Aorta (tissue), 5 donors: Measurements from ENCODE around the gene SLC22A12. TPM values are rescaled to one million over a fixed set of nuclear protein-coding genes. Genes with fewer than 3 reads are reported as not detected.

Source experiments
- ATAC-seq: fragments of 200-7000 bp; cut with Tn5 transposase; one replicate; pipeline ENCODE4 v1.9.1; 2022; ENCODE audit warnings: moderate library complexity; ENCODE audit not compliant: low FRiP score
- DNase-seq, 2 donors: peaks; one replicate each; pipeline ENCODE4 v3.0.0-alpha.2; 2020
- H3K27ac ChIP-seq, 2 donors: one replicate each; pipeline ENCODE4 v1.5.1; 2013; ENCODE audit warnings: low read length in 2 of 2, mild to moderate bottlenecking in 2 of 2, moderate library complexity in 2 of 2, control low read depth in 1 of 2, inconsistent platforms in 1 of 2, low read depth in 1 of 2
- H3K27me3 ChIP-seq, 2 donors: one replicate each; pipeline ENCODE4 v1.6.1; 2013; ENCODE audit warnings: control low read depth in 1 of 2, low read length in 1 of 2, mild to moderate bottlenecking in 1 of 2, moderate library complexity in 1 of 2; ENCODE audit not compliant: insufficient read depth in 2 of 2, control insufficient read depth in 1 of 2
- H3K36me3 ChIP-seq, 2 donors: one replicate each; pipeline ENCODE4 v1.6.1; 2013; ENCODE audit warnings: control low read depth in 1 of 2, low read length in 1 of 2, mild to moderate bottlenecking in 1 of 2; ENCODE audit not compliant: insufficient read depth in 2 of 2, control insufficient read depth in 1 of 2
- H3K4me1 ChIP-seq, 2 donors: one replicate each; pipeline ENCODE4 v1.6.1; 2013; ENCODE audit warnings: low read length in 2 of 2, control low read depth in 1 of 2, mild to moderate bottlenecking in 1 of 2, moderate library complexity in 1 of 2; ENCODE audit not compliant: insufficient read depth in 2 of 2, control insufficient read depth in 1 of 2
- H3K4me3 ChIP-seq, 2 donors: one replicate each; pipeline ENCODE4 v1.5.1; 2013; ENCODE audit warnings: low read length in 2 of 2, control low read depth in 1 of 2, mild to moderate bottlenecking in 1 of 2
- H3K9me3 ChIP-seq: one replicate; pipeline ENCODE4 v1.6.1; 2013; ENCODE audit warnings: mild to moderate bottlenecking, low read length; ENCODE audit not compliant: control insufficient read depth
- WGBS, 2 donors: extraction: QIAGEN DNeasy Blood & Tissue Kit; methylation state at CpG; one replicate each; pipeline ENCODE4 v1.1.7; 2013; 5-methylcytosine and 5-hydroxymethylcytosine counted together
- intact Hi-C, 2 donors: fragments of 100-400 bp; cut with DNase I; formaldehyde crosslinking; loops; one replicate each; pipeline versions ENCODE4 v1.14.2 to v1.15.0; 2022
- polyA plus RNA-seq, 2 donors: library from polyadenylated mRNA; stranded (reverse); fragments of 200-250 nt; gene quantifications; one replicate each; pipeline ENCODE4 v1.2.3, GENCODE V29; 2013
- total RNA-seq, 2 donors: library from RNA; stranded (reverse); fragmentation: NEBNext Ultra II Directional; extraction: Animal tissue kit (Norgen Biotek cat#: 25700); gene quantifications; one replicate each; pipeline ENCODE4 v1.2.1, GENCODE V29; 2021
- donor health status: healthy with polysubstance abuse.
- donor health status: Bipolar disorder and iron deficiency.
- donor health status: DM: no; HTN: no; CAD: no.
- donor health status: DM: no; HTN: no; CAD: no.
- donor health status: DM: yes; HTN: yes; CAD: no.

Gene SLC22A12
- total and polyA plus RNA-seq, 4 donors, result not detected

GRCh38 chr11:64631675-64632074 is 40.7 kb downstream of the SLC22A12 start:
- DNase-seq (no peak), ATAC-seq (no peak)
- Histone ChIP-seq H3K27ac (no peak overlapping the region), H3K9me3 (no peaks in the 10 kb centered on the region), H3K4me1 (no peaks in the 10 kb centered on the region), H3K36me3 (peaks cover 0 to 4% of the 10 kb centered on the region in 2 donors), H3K27me3 (no peaks in the 10 kb centered on the region), H3K4me3 (no peak overlapping the region)
- intact Hi-C loops, result no loop called here
- 92 to 94% methylated on average over 4 of the region's 4 CpGs for WGBS, 2 donors

DNA sequence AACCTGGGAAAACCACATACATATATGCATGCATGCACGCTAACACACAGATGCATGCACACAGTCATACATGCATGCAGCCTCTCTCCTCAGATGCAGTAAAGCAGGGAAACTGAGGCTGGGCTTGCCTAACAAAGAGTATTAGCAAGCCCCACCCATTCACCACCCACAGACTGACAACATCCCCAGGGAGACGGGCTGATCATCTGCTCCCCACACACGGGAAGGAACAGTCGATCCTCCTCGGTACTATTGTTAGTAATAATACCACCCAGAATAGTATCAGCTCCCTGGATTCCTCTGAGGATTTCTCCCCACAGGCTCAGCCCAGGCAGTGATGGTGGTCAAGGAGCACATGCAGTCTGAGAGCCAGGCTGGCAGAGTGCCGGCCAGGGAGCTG is 41.2 kb downstream of the SLC22A12 start:
- Histone ChIP-seq H3K36me3 (peaks cover 0 to 4% of the 10 kb centered on the region in 2 donors), H3K27me3 (no peaks in the 10 kb centered on the region), H3K4me3 (no peak overlapping the region), H3K9me3 (no peaks in the 10 kb centered on the region), H3K27ac (no peak overlapping the region), H3K4me1 (no peaks in the 10 kb centered on the region)
- ATAC-seq, result no peak
- DNase-seq, result no peak
- WGBS, 2 donors, result 80 to 84% methylated on average over 6 of the region's 6 CpGs
- intact Hi-C loops, result no loop called here

- Histone ChIP-seq H3K9me3 (no peaks in the 10 kb centered on the region), H3K4me1 (no peaks in the 10 kb centered on the region), H3K27me3 (no peaks in the 10 kb centered on the region), H3K4me3 (no peak overlapping the region), H3K36me3 (peaks cover 0 to 3% of the 10 kb centered on the region in 2 donors), H3K27ac (no peak overlapping the region)
- DNase-seq (no peak), ATAC-seq (no peak)
- 92% methylated on average over 10 of the region's 10 CpGs for WGBS, 2 donors
- intact Hi-C loops, result no loop called here
Measured at GRCh38 chr11:64632654-64633053, 41.6 kb downstream of the SLC22A12 start.

DNA sequence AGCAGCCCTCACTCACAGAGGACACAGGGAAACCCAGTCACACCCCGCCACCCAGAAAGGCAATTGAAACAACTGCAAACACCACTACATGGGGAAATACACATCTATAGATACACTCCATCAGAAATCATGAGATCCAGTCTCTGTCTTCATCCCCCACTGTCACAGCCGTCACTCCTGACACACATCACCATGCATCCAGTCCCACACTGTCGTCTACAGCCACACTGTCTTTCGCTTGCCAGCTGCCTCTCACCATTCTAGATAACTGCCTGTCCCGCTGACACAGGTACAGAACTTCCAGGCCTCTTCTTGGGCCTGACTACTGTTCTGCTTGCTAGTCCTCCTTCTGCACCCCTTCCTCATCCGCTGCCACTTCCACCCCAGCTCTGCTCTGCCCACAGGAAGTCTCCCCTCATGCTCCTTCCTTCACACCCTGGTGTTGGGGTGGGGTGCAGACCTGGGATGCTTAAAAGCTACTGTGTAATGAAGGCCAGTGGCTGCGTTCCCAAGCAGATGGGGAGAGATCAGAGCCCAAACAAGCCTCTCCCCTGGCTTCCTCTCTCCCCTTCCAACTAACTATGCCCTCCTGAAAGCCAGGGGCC is 42.6 kb downstream of the SLC22A12 start:
- ATAC-seq, result no peak
- Histone ChIP-seq H3K27ac (no peak overlapping the region), H3K4me3 (no peak overlapping the region), H3K9me3 (no peaks in the 10 kb centered on the region), H3K4me1 (no peaks in the 10 kb centered on the region), H3K27me3 (no peaks in the 10 kb centered on the region), H3K36me3 (peaks cover 0 to 2% of the 10 kb centered on the region in 2 donors)
- no peak for DNase-seq
- WGBS, 2 donors, result 89 to 91% methylated on average over 7 of the region's 7 CpGs
- intact Hi-C loops, result no loop called here

DNA sequence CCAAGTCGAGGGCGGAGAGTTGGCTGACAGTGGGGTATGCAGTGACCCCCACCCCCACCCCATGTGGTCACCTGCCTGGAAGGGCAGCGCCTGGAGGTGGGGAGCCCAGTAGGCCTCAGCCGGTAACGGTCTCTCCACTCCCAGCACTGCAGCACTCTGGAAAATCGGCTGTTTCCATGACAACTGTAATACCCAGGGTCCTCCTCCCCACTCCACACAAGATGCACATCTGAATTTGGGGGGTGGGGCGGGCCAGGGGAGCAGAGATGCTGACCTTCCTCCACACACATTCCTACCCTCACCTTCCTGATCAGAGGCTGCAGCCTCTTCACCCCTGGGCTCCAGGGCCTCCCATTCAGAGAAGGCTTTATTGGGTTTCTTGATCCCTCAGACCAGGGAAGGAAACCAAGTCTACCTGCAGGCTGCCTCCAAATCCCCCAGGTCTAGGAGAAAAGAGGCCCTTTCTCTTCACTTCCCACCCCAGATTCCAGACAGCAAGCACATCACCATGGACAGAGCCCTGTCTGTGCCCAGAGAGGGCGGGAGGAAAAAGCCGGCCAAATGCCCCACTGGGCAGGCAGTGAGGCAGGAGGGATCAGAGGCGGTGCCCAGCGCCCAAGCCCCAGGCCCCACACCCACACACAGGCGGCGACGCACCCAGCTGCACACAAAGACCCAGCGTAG is 46.5 kb downstream of the SLC22A12 start:
- no peak overlapping the region for H3K4me3 ChIP-seq
- ATAC-seq, result peak; percentile 12
- H3K27ac ChIP-seq, result no peak overlapping the region

DNA sequence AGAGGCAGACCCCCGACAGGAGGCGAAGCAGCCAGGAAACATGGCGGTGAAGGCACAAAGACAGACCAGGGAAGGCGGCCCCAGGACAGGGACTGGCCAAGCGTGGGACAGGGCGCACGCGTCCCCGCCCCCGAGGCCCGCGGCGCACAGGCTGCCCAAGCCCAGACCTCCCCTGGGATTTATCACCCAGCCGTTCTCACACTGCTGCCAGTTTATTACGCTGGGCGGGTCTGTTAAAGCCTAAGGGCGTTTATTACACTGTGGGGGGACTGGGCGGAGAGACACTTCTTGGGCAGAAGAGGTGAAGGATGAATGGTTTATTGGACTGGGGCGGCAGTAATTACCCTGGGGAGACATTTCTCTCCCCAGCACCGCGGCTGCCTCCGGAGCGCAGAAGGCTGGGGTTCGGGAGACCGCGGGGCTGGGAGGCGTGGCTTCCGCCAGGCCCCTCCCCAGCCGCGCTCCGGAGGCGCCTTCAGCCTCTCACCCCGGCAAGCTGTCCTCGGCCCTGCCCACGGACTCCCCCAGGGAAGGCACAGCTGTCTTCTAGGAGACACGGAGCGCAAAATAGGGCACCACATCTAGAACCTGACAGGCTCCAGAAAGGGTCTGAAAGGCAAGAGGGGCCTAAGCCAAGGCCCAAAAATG is 47.1 kb downstream of the SLC22A12 start:
- H3K9me3 ChIP-seq, result no peaks in the 10 kb centered on the region
- DNase-seq (no peak), ATAC-seq (peak; percentile 29)
- no peaks in the 10 kb centered on the region for H3K4me1 ChIP-seq
- WGBS, 2 donors, result 11 to 12% methylated on average over 30 to 37 of the region's 37 CpGs
- H3K27ac ChIP-seq, result no peak overlapping the region
- no peak overlapping the region for H3K4me3 ChIP-seq
- peaks cover 0 to 2% of the 10 kb centered on the region in 2 donors for H3K36me3 ChIP-seq
- intact Hi-C loops, result no loop called here
- H3K27me3 ChIP-seq, result no peaks in the 10 kb centered on the region

More for the DNA sequence above, 46.5 kb downstream of the SLC22A12 start:
- Histone ChIP-seq H3K27me3 (no peaks in the 10 kb centered on the region), H3K9me3 (no peaks in the 10 kb centered on the region), H3K36me3 (peaks cover 0 to 2% of the 10 kb centered on the region in 2 donors), H3K4me1 (no peaks in the 10 kb centered on the region)
- DNase-seq, result no peak
- intact Hi-C loops, result no loop called here
- WGBS, 2 donors, result 46 to 51% methylated on average over 15 of the region's 15 CpGs

- peaks cover 0 to 2% of the 10 kb centered on the region in 2 donors for H3K36me3 ChIP-seq
- DNase-seq (no peak), ATAC-seq (no peak)
- no peaks in the 10 kb centered on the region for H3K9me3 ChIP-seq
- no peaks in the 10 kb centered on the region for H3K4me1 ChIP-seq
- H3K27ac ChIP-seq, result no peak overlapping the region
- no peak overlapping the region for H3K4me3 ChIP-seq
- no peaks in the 10 kb centered on the region for H3K27me3 ChIP-seq
- 93 to 96% methylated on average over 2 of the region's 2 CpGs for WGBS, 2 donors
- intact Hi-C loops, result no loop called here
Measured at GRCh38 chr11:64638829-64639228, 47.8 kb downstream of the SLC22A12 start.

GRCh38 chr11:64639885-64640284 is 48.9 kb downstream of the SLC22A12 start:
- no peaks in the 10 kb centered on the region for H3K9me3 ChIP-seq
- no peaks in the 10 kb centered on the region for H3K27me3 ChIP-seq
- peaks cover 0 to 2% of the 10 kb centered on the region in 2 donors for H3K36me3 ChIP-seq
- intact Hi-C loops, result no loop called here
- DNase-seq (no peak), ATAC-seq (no peak)
- H3K4me3 ChIP-seq, result no peak overlapping the region
- no peaks in the 10 kb centered on the region for H3K4me1 ChIP-seq
- WGBS, 2 donors, result 93 to 96% methylated on average over 4 of the region's 4 CpGs
- no peak overlapping the region for H3K27ac ChIP-seq
